Esophagus muscularis mucosa (tissue), 4 donors: ENCODE results near the gene DMRTA1. TPM values are rescaled to one million over a fixed set of nuclear protein-coding genes. Genes with fewer than 3 reads are reported as not detected.

Experiments
- DNase-seq: peaks from one replicate; pipeline ENCODE4 v3.0.0-alpha.2; 2017; ENCODE audit errors: extremely low spot score
- H3K27ac ChIP-seq, 4 donors: fragments of 200-600 bp; sonication (generic); replicated peaks in 1 of 4; 1 replicate in 3 of 4; 2 replicates in 1 of 4; pipeline ENCODE4 v1.5.1; 2016 to 2019; ENCODE audit warnings: mild to moderate bottlenecking in 1 of 4
- H3K27me3 ChIP-seq, 4 donors: fragments of 200-600 bp; sonication (generic); one replicate each; pipeline versions ENCODE4 v1.5.1 to v1.6.0; 2016 to 2019
- H3K36me3 ChIP-seq, 4 donors: fragments of 200-600 bp; sonication (generic); one replicate each; pipeline ENCODE4 v1.5.1; 2016 to 2019
- H3K4me1 ChIP-seq, 4 donors: fragments of 200-600 bp; sonication (generic); one replicate each; pipeline ENCODE4 v1.5.1; 2016 to 2019
- H3K4me3 ChIP-seq, 4 donors: fragments of 200-600 bp; sonication (generic); 1 replicate in 2 of 4; 2 replicates in 2 of 4; pipeline ENCODE4 v1.5.1; 2016 to 2019; ENCODE audit warnings: mild to moderate bottlenecking in 4 of 4, moderate library complexity in 1 of 4
- H3K9me3 ChIP-seq, 4 donors: fragments of 200-600 bp; sonication (generic); 1 replicate in 3 of 4; 2 replicates in 1 of 4; pipeline ENCODE4 v1.5.1; 2016 to 2019
- EP300 ChIP-seq: sonication (generic); formaldehyde crosslinking; IDR thresholded peaks from one replicate; pipeline ENCODE4 v1.6.1; 2017; ENCODE audit warnings: antibody characterized with exemption
- POLR2A ChIP-seq: fragments of 450-650 bp; IDR thresholded peaks from one replicate; pipeline ENCODE4 v1.6.1; 2017; ENCODE audit warnings: antibody characterized with exemption, moderate library complexity, mild to moderate bottlenecking, low read depth
- POLR2AphosphoS5 ChIP-seq, 2 donors: sonication (generic); formaldehyde crosslinking; IDR thresholded peaks; one replicate each; pipeline ENCODE4 v1.6.1; 2017; ENCODE audit warnings: antibody characterized with exemption in 2 of 2
- WGBS: methylation state at CpG from one replicate; pipeline ENCODE4 v1.1.5; 2018; 5-methylcytosine and 5-hydroxymethylcytosine counted together
- intact Hi-C: fragments of 100-400 bp; cut with DNase I; formaldehyde crosslinking; loops from one replicate; pipeline ENCODE4 v1.15.1; 2023
- total RNA-seq, 4 donors: library from RNA; depleted of rRNA; stranded (reverse); fragments of >200 nt; gene quantifications; one replicate each; pipeline versions ENCODE4 v1.1.0 to v1.2.1, GENCODE V29; 2016
- TF ChIP-seq, protein P1 (sequence below), 3 experiments: fragments of 200-600 bp in 2 of 3; fragments of 450-650 bp in 1 of 3; sonication (generic) in 2 of 3; IDR thresholded peaks; one replicate each; pipeline ENCODE4 v1.5.1; 2017 to 2019; ENCODE audit warnings: antibody characterized with exemption in 3 of 3, mild to moderate bottlenecking in 2 of 3, moderate library complexity in 1 of 3

DMRTA1 gene
- total RNA-seq, 4 donors from 2014 or later, result 1.3 to 4.6 (median 4.0) TPM

- H3K4me1 ChIP-seq, result peaks cover 0 to 25% (median 15%) of the 10 kb centered on the region in 4 donors
- no peaks in the 10 kb centered on the region for H3K9me3 ChIP-seq
- no peaks in the 10 kb centered on the region for H3K36me3 ChIP-seq
- H3K27ac ChIP-seq, result no peak overlapping the region
- no peaks in the 10 kb centered on the region for H3K27me3 ChIP-seq
- TF ChIP-seq EP300 (no peak), POLR2A (no peak), POLR2AphosphoS5 (IDR thresholded peaks at IDR 0.05) (no peak)
- TF ChIP-seq, protein P1, sequence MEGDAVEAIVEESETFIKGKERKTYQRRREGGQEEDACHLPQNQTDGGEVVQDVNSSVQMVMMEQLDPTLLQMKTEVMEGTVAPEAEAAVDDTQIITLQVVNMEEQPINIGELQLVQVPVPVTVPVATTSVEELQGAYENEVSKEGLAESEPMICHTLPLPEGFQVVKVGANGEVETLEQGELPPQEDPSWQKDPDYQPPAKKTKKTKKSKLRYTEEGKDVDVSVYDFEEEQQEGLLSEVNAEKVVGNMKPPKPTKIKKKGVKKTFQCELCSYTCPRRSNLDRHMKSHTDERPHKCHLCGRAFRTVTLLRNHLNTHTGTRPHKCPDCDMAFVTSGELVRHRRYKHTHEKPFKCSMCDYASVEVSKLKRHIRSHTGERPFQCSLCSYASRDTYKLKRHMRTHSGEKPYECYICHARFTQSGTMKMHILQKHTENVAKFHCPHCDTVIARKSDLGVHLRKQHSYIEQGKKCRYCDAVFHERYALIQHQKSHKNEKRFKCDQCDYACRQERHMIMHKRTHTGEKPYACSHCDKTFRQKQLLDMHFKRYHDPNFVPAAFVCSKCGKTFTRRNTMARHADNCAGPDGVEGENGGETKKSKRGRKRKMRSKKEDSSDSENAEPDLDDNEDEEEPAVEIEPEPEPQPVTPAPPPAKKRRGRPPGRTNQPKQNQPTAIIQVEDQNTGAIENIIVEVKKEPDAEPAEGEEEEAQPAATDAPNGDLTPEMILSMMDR (IDR thresholded peaks at IDR 0.05), result no peak
- 38% methylated on average over 1 of the region's 1 CpG for WGBS
- intact Hi-C loops, result loop anchor here (5.0 kb wide), 2 partner anchors 212 to 642 kb away; no protein-coding TSS in a partner anchor
- DNase-seq, result no peak
- H3K4me3 ChIP-seq, result no peak overlapping the region
Measured at GRCh38 chr9:22454016-22454415, 7.4 kb downstream of the DMRTA1 start.

- Histone ChIP-seq H3K27ac (no peak overlapping the region), H3K36me3 (no peaks in the 10 kb centered on the region), H3K9me3 (no peaks in the 10 kb centered on the region), H3K27me3 (no peaks in the 10 kb centered on the region), H3K4me3 (no peak overlapping the region), H3K4me1 (peaks cover 0 to 13% (median 9%) of the 10 kb centered on the region in 4 donors)
- no peak for DNase-seq
- 67% methylated on average over 4 of the region's 4 CpGs for WGBS
- TF ChIP-seq, protein P1 (IDR thresholded peaks at IDR 0.05), result no peak
- TF ChIP-seq POLR2A (no peak), EP300 (no peak), POLR2AphosphoS5 (IDR thresholded peaks at IDR 0.05) (no peak)
- intact Hi-C loops, result no loop called here
Measured at GRCh38 chr9:22455181-22455580, 8.6 kb downstream of the DMRTA1 start.

DNA sequence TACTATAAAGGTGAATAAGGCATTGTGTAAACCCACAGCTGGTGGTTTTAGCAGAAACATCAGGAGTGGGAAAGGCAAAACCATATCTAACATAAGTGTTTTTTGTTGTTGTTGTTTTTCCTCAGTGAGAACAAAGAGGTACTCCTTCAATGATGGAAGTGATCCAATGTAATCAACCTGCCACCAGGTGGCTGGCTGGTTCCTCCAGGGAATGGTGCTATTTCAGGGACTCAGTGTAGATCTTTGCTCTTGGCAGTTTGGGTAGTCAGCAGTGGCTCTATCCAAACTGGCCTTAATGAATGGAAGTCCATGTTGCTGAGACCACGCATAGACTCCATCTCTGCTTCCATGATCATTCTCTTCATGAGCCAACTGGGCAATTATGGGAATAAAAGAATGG lies 10.8 kb downstream of the DMRTA1 start:
- WGBS, result 100% methylated on average over 1 of the region's 1 CpG
- Histone ChIP-seq H3K36me3 (no peaks in the 10 kb centered on the region), H3K27ac (no peak overlapping the region), H3K9me3 (no peaks in the 10 kb centered on the region), H3K27me3 (no peaks in the 10 kb centered on the region), H3K4me1 (peaks cover 0 to 7% (median 5%) of the 10 kb centered on the region in 4 donors), H3K4me3 (no peak overlapping the region)
- no peak for TF ChIP-seq POLR2AphosphoS5 (IDR thresholded peaks at IDR 0.05)
- no peak for TF ChIP-seq POLR2A
- TF ChIP-seq EP300, result no peak
- TF ChIP-seq, protein P1 (IDR thresholded peaks at IDR 0.05), result no peak
- intact Hi-C loops, result no loop called here
- DNase-seq, result no peak

DNA sequence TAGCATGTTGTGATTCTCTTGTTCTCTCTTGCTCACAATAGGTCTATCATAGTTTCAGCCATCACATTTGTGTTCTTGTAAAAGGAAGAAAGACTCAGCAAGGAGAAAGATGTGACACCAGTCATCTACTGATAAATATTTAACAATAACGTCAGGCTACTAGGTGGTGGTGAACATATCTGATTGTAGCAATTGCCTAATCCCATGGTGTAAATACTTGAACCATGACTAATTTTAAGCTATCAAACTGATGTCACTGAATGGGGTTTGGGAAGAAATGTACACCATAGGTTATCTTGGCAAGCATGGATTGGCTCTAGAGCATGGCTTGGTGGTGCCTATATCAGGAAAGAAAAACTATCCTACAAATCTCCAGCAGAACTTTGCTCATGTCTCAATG lies 16.6 kb downstream of the DMRTA1 start:
- H3K27ac ChIP-seq, result no peak overlapping the region
- 84% methylated on average over 1 of the region's 1 CpG for WGBS
- no peaks in the 10 kb centered on the region for H3K9me3 ChIP-seq
- no peak overlapping the region for H3K4me3 ChIP-seq
- intact Hi-C loops, result no loop called here
- H3K36me3 ChIP-seq, result no peaks in the 10 kb centered on the region
- TF ChIP-seq EP300 (no peak), POLR2AphosphoS5 (IDR thresholded peaks at IDR 0.05) (no peak), POLR2A (no peak)
- TF ChIP-seq, protein P1 (IDR thresholded peaks at IDR 0.05), result no peak
- H3K27me3 ChIP-seq, result no peaks in the 10 kb centered on the region
- H3K4me1 ChIP-seq, result no peaks in the 10 kb centered on the region
- DNase-seq, result no peak

DNA sequence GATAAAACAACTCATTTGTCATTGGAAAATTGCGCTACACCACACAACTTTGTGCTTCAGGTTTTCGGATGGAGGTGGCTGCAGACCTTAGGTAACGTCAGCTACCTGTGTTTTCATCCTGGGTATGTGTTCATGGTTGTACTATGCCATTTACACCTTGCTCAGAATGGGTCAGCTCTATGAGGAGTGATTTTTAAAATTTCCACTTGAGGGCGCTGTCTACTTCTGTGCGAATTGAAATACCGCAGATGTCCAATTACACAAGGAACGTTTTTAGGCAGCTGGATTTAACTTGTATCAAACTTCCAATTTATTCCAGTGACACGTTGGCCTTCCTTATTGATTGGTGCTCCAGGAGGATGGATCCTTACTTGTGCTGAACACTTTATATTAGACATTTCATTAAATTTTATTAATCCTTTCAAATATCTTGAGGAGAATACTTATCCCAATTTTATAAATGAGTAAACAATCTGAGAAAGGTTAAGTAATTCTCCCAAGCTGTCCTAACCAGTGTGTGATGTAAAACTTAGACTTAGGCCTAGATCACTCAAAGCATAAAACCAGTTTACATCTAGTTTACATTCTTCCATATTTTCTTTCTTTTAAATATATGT lies 23.4 kb downstream of the DMRTA1 start:
- Histone ChIP-seq H3K36me3 (no peaks in the 10 kb centered on the region), H3K27me3 (no peaks in the 10 kb centered on the region), H3K4me1 (peaks cover 0 to 3% (median 0%) of the 10 kb centered on the region in 4 donors), H3K9me3 (no peaks in the 10 kb centered on the region), H3K27ac (no peak overlapping the region), H3K4me3 (no peak overlapping the region)
- no peak for TF ChIP-seq EP300
- TF ChIP-seq POLR2A, result no peak
- TF ChIP-seq POLR2AphosphoS5 (IDR thresholded peaks at IDR 0.05), result no peak
- TF ChIP-seq, protein P1 (IDR thresholded peaks at IDR 0.05), result peak; percentile 53 to 74 (median 57)
- WGBS, result 5% methylated on average over 8 of the region's 8 CpGs
- intact Hi-C loops, result no loop called here
- no peak for DNase-seq
